NCI-H187 treated with DMSO at 0.1 percent for 48 hours (cell line): Measurements from ENCODE around the gene STRN4.
"Not testable (repeated sequence)": the region's sequence is repeated elsewhere in the genome, so short reads cannot be mapped to it uniquely, and the experiment has no call there.

ENCODE experiments used
- DNase-seq: peaks from one replicate; lab custom pipeline; 2025; lab: John Stamatoyannopoulos, UW

The STRN4 gene

GRCh38 chr19:46712768-46713338 lies 33.4 kb downstream of the STRN4 start:
- DNase-seq, result not testable (repeated sequence)

GRCh38 chr19:46710687-46711086 lies 35.6 kb downstream of the STRN4 start:
- DNase-seq, result no peak

- no peak for DNase-seq
These were observed 41.7 kb downstream of the STRN4 start for GRCh38 chr19:46704379-46705076.

GRCh38 chr19:46700704-46701103 lies 45.5 kb downstream of the STRN4 start:
- no peak for DNase-seq

GRCh38 chr19:46698395-46699321 lies 47.6 kb downstream of the STRN4 start:
- no peak for DNase-seq

GRCh38 chr19:46697204-46697960 lies 48.9 kb downstream of the STRN4 start:
- peak; percentile 94 for DNase-seq

GRCh38 chr19:46696866-46697203 lies 49.4 kb downstream of the STRN4 start:
- no peak for DNase-seq

- no peak for DNase-seq
These were observed 50.2 kb downstream of the STRN4 start for GRCh38 chr19:46696052-46696451.

- DNase-seq, result no peak
These were observed 52.5 kb downstream of the STRN4 start for GRCh38 chr19:46693760-46694159.

GRCh38 chr19:46692918-46693722 lies 53.1 kb downstream of the STRN4 start:
- DNase-seq, result no peak

- DNase-seq, result no peak
These were observed 54.3 kb downstream of the STRN4 start for GRCh38 chr19:46691948-46692347.

GRCh38 chr19:46691104-46691503 lies 55.1 kb downstream of the STRN4 start:
- no peak for DNase-seq

- no peak for DNase-seq
These were observed 56.9 kb downstream of the STRN4 start for GRCh38 chr19:46689358-46689757.

- DNase-seq, result no peak
These were observed 58.7 kb downstream of the STRN4 start for GRCh38 chr19:46687438-46688145.

GRCh38 chr19:46685189-46685588 lies 61.1 kb downstream of the STRN4 start:
- no peak for DNase-seq

GRCh38 chr19:46678110-46678732 lies 68.0 kb downstream of the STRN4 start:
- DNase-seq, result no peak

- DNase-seq, result no peak
These were observed 71.7 kb downstream of the STRN4 start for GRCh38 chr19:46674416-46675178.

GRCh38 chr19:46670813-46671212 lies 75.4 kb downstream of the STRN4 start:
- no peak for DNase-seq
